GM21825 (cell line): ENCODE results near the gene SIL1.
A peak's percentile ranks its signal among the peaks of the same experiment; 100 is the strongest.
"Not testable (repeated sequence)": the region's sequence is repeated elsewhere in the genome, so short reads cannot be mapped to it uniquely, and the experiment has no call there.

Experiments
- ATAC-seq: cut with Tn5 transposase; IDR thresholded peaks from one replicate; pipeline ENCODE4 v1.9.1; 2021; ENCODE audit warnings: mild to moderate bottlenecking, moderate library complexity; ENCODE audit not compliant: unreplicated experiment

Gene SIL1

DNA sequence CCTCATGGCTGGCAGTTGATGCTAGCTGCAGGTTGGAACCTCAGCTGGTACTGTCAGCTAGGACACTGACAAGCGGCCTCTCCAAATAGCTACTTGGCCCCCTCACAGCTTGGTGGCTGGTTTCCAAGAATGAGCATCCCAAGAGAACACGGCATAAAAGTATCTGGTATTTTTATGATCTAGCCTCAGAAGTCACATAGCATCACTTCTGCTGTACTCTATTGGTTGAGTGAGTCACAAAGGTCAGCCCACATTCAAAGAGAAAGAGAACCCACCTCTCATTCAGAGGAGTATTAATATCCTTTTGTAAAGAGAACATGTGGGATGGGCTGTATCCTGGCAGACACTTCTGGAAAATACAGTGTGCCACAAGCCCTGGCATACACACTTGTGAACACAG lies 6.0 kb upstream of the SIL1 start:
- ATAC-seq: no peak

DNA sequence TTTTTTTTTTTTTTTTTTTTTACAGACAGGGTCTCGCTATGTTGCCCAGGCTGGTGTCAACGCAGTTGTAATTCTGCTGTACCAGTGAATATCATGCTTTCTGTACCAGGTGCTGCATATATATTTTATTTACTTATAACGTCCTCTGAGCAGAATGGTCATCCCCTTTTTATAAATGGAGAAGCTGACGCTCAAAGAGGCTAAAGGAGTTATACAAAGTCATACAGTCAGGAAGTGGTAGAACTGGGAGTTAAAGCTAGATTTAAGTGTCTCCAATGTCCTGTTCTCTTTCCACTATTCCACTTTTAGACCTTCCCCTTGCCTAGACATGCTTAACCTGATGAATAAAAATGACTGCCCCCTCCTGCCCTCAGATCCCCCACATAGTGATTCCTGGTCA lies 1.2 kb upstream of the SIL1 start:
- no peak for ATAC-seq

DNA sequence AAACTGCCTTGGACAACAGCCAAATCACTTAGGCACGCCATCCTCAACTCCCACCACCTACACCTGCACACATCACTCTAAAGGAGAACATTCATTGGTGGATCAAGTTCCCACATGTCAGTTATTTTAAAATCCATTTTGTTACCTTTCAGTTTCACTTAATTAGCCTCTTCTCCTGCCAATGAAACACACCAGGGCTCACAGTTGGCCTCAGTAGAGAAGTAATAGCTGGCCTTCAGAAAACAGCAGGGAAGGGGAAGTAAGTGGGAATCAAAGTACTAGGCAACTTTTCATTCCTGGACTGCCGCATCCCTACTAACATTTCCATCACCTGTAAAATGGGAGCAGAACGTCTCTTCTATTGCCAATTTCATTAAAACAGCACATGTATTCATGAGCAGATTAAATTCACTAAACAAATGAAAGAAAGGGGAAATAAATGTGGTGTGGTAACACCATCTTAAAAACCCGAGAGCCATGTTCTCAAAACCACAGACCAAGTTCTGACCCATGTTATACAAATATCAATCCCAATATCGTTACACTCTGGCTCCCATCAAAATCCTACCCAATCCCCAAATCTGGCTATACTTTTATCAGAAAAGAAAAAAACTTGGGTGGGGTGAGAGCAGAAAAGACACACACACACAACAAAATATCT lies 1.7 kb downstream of the SIL1 start:
- no peak for ATAC-seq

DNA sequence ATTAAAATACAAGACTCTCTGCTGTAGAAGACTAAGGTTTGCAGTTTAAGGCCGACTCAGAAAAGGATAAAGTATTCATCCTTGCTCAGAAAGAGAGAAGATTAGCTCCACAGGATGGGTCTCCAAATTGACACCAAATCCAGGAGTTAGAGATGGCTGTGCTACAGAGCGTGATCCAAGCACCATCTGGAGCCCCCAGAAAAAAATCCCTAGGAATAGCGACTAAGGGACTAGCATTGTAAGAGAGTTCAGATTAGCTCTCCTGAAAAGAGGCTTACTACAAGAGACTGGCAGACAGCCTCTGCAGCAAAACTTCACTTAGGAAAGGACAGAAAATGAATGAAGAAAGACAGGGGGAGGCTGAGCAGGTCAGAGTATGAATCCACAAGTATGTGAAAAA lies 3.7 kb downstream of the SIL1 start:
- ATAC-seq: no peak

DNA sequence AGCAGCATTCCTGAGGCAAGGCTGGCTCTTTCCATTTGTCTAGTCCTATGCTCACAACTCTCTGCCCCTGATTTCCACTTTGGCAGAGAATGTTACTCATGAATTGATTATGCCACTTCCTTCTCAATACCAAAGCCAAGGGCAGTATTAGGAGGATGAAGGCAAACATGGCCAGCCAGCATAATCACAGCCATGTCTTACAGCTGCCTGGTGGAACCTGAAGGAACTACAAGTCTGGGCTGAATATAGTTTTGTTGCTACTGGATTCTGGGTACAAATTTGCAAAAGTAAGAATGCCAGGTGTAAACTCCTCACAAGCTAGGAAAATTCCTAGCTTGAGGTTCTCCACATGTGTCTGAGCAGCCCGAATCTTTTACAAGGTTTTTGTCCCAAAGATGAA lies 4.2 kb downstream of the SIL1 start:
- ATAC-seq: no peak

DNA sequence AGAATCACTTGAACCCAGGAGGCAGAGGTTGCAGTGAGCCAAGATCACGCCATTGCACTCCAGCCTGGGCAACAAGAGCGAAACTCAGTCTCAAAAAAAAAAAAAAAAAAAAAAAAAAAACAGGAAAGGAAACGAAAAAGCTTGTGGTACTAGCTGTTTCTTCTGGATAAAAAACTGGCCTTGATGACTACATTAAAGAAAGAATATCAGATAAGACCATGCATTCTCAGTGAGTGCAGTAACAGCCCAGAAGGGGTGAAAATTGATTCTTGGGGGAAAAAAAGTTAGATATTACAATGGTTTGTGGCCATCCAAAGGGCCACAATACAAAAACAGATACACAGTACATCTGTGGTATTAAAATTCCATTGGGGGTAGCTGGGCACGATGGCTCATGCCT lies 5.3 kb downstream of the SIL1 start:
- not testable (repeated sequence) for ATAC-seq

DNA sequence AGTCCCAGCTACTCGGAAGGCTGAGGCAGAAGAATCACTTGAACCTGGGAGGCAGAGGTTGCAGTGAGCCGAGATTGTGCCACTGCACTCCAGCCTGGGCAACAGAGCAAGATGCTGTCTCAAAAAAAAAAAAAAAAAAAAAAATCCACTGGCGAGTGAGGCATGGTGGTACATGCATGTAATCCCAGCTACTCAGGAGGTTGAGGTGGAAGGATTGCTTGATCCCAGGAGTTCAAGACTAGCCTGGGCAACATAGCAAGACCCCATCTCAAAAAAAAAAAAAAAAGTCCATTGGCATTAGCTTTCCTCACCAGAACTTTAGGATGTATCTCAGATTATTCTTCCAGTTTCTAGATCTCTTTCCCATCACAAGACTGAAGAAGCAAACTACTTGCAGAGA lies 6.2 kb downstream of the SIL1 start:
- not testable (repeated sequence) for ATAC-seq

DNA sequence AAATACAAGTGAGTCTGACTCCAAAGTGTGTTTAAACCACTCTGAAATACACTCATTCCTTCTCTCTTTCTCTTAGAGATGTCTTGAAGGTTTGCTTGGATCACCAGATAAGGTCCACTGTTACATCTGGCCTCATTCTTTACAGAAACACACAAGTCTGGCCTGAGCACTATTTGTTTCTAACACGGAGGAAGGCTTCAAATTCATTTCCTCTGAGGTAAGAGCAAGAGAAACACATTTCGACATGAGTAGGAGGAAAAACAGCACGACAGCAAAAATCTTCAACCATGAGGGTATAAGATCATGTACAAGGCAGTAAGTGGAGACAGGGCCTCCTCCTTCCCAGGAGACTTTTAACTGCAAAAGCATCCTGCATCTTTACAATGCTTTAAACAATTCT lies 8.0 kb downstream of the SIL1 start:
- ATAC-seq: no peak

DNA sequence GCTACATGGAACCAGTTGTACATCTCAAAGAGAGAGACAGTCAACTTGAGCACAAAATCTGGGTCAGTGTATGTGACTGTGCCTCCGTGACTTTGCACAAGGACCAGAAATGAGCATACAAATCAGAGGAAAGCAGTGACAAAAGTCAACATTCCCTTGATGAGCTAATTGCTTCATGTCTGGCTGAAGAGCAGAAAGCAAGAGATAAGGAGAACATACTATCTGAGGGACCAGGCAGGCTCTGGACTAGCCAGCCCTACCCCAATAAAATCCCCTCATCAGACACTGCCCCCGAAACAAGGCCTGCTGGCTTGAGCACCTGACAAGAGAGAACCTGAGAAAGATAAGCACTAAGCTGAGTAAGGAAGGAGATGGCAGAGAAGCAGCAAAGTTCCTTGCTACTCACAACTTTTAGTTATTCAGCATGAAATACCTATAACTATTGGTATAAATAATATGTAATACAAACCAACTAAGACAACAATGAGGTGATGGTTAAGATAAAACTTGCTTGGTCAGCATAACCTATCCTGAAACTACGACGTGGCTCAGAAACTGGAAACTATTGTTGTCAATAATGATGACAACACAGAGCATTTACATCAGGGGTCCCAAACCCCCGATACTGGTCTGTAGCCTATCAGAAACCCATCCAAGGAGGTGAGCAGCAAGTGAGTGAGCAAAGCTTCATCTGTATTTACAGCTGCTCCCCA lies 9.5 kb downstream of the SIL1 start:
- ATAC-seq: no peak

DNA sequence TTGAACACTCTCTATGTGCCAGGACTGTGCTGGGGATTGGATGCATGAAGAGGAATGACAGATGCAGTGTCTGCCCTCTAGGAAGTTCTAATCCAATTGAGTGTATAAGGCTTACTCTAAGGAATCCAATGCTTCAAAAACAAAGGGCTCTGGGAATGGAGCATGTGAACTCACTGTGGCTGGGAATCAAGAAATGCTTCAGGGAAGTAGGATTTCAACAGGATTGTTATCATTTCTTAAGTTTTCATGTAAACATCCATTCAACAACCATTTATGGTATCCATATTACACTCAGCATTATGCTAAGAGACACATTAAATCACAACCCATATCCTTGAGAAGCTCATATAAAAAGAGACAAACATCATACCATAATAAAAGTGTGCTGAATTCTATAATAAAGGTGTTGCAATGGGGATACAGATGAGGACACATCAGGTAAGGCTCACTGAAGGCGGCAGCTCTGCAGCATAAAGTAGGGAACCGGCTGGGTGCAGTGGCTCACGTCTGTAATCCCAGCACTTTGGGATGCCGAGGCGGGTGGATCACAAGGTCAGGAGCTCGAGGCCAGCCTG lies 11.3 kb downstream of the SIL1 start:
- ATAC-seq: no peak

DNA sequence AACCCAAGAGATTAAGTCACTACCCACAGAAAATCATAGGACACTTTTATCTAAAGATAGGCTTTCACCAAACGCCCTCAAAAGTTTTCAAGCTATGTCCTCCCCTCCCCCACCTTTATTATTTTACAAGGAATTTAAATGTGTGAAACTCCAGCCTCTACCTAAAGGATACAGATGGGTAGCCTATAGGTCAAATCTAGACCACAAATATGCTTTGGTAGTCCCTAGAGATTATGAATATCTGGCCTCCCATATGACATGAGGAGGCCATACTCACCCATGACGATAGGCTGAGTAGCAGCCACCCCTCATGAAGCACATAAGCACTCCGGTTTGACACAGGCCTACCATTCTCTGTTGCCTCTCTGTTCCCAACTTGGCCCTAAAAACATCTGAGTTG lies 11.9 kb downstream of the SIL1 start:
- ATAC-seq: no peak

DNA sequence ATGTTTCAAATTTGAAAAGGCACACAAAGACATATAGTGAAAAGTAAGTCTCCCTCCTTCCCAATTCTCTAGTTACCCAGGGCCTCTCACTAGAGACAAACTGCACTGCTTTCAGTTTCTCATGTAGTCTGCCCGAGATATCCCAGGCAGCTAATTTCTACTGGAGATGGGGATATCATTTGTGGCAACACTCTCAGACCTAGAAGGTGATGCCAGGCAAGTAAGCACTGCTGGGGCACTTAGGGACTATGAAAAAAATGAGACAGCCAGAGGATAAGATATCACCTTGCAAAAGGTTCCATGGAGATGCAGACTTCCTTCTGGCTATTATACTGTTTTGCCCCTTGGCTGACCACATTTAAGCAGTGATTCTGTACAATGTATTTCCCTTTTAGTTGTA lies 12.6 kb downstream of the SIL1 start:
- no peak for ATAC-seq

DNA sequence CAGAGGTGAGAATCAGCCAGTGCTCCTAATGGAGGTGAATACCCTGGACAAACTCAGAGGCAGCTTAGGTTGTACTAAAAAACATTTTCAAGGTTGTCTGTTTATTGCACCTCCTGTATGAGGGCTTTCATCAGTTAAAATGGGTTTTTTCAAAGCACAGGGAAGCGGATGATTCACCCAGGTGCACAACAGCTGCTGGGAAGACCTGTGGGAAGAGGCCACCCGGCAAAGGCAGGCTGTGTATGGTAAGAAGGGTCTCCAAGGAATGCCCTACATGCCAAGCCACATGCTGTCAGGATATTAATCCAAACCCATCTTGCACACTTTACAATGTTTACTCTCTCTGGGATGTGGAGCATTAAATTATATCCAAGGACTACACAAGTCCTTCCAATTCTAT lies 14.7 kb downstream of the SIL1 start:
- ATAC-seq: no peak

DNA sequence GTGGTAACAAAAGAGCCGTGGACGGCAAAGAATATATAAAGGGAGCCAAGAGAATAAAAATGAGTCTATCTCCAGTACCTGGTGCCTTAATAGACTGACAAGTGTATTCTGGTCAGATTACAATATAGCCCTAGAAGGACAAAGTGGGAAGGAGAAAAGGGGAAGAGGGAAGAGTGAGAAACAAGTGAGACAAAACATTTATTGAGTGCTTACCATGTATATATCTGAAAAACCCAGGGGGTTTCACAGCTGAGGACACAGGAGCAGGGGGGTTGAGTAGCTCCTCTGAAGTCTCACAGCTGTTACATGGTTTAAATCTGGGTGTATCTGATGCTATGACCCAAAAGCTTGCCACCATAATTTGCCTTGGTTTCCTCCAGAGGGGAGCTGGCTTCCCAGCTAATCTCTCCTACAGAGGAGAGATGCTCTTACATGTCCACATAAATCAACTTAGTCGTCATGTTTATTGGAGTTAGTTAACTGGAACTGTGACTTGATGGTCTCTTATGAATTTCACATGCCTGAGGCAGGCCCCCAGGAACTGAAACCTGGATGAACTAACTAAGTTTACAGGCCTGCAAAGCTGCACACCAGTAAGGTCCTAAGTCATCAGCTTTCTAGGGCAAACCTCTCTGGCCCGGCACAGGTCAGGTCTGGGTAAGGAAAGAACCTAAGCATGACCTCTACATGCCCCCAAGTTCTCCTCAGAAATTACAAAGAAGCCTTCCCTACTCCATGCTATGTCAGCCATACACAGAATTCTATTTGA lies 15.5 kb downstream of the SIL1 start:
- ATAC-seq: no peak

DNA sequence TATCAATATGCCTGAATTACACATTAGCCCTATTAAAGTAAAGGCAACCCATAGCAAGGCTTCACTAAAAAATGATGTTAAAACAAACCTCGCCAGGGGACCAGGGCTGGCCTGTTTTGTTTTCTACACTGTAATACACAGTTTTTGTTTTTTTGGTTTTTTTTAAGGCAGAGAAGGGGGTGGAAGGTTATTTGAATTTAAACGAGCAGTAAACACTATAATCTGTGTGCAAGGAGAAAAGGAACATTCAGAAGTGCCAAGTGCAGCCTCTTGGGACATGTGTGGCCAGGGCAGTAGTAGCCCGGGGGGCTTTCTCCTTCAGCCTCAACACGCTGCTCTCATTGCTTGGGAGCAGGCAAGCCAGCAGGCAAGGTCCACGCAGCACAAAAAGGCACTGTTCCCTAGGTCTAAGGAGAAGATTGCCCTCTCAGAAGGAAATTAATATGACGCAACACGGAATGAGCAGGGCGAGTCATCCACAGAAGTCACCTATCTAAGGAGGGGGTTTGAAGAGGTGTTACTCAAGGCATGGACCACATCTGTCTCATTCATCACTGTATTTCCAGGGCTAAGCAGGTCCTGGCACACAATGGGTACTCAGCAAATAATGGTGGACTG lies 16.2 kb downstream of the SIL1 start:
- no peak for ATAC-seq

DNA sequence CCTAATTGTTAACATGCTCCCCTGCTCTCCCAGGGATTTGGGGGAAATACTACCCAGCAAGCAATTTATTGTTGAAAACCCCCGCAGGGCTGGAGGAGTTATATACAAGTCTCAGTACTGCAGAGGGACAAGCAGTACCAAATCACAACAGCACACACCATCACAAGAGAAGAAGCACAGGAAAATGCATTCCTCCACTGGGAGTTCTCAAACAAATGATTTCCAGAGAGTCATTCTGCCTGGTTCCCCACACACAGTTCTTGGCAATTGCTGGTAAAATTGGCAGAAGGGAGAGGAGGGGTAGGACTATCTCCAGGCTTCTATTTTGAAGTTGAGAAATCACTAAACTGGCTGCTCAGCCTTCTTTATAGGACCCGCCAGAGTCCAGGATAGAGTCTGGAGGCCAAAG lies 16.8 kb downstream of the SIL1 start:
- no peak for ATAC-seq

DNA sequence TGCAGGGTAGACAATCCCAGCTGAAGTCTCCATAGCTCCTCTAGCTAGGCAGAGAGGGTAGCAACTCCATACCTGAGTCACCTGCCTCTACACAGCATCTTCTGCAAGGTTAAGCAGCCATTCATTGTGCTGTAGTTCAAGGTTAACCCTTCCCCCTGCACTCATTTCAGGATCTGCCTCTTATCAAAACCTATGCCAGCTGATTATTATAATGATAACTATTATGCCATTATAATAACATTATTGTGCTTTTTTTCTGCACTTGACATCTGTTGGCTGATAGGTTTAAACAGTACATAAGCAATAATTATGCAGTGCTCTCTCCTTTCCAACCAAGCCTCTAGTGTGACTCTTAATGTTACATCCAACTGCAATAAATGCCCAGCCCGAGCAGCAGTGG lies 17.3 kb downstream of the SIL1 start:
- ATAC-seq: no peak

DNA sequence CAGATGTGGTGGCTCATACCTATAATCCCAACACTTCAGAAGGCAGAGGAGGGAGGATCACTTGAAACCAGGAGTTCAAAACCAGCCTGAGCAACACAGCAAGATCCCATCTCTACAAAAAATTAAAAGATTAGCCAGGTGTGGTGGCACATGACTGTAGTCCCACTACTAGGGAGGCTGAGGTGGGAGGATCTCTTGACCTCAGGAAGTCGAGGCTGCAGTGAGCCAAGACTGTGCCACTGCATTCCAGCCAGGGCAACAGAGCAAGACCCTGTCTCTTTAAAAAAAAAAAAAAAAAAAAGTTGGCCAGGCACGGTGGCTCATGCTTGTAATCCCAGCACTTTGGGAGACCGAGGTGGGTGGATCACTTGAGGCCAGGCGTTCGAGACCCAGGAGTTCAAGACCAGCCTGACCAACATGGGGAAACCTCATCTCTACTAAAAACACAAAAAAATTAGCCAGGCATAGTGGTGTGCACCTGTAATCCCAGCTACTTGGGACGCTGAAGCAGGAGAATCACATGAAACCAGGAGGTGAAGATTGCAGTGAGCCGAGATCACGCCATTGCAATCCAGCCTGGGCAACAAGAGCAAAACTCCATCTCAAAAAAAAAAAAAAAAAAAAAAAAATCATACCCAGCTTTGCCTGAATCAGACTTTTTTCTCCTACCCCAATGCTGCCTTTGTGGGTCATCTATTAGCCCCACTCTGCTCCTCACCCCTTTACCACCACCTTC lies 18.2 kb downstream of the SIL1 start:
- not testable (repeated sequence) for ATAC-seq

DNA sequence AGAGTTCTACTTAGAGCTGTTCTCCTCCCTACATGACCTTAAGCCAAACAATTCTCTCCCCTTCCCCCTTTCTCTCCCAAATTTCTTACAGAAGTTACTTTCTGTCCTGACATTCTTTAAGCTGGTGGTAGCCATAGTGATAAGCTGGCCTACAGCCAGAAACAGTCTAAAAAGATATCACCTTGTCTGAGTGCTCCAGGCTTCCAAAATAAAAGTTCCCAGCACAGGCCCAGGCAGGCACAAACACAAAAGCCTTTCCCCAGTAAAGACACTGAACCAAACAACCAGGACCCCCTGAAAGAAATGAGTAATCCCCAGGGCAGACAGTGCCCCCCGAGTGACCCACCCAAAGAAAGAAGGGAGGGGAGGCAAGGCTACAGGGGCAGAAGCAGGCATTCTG lies 19.2 kb downstream of the SIL1 start:
- no peak for ATAC-seq

DNA sequence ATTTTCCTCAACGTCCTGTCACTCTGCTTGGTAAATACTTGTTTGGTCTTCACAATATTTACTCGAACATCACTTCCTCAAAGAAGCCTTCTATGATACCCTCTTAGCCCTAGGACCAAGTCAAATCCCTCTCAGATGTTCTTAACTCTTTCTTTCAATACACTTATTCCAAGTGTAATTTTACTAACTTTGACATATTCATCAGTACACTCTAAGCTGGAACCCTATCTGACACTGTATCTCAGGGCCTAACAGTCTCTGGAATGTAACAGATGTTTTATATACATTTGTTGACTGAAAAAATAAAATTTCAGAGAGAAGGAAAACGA lies 19.6 kb downstream of the SIL1 start:
- ATAC-seq: peak; percentile 6
